Astrocyte (in vitro differentiated cells and primary cell): ENCODE results near the gene CDK5RAP2.

Source experiments
- EZH2 ChIP-seq: IDR thresholded peaks from 2 replicates; pipeline ENCODE4 v1.6.1; 2012; ENCODE audit warnings: mild to moderate bottlenecking, low read length, inconsistent platforms; ENCODE audit not compliant: insufficient read depth
- TF ChIP-seq, protein P1 (sequence below): IDR thresholded peaks from 2 replicates; pipeline ENCODE4 v1.5.1; 2011; ENCODE audit warnings: low read depth, mild to moderate bottlenecking, inconsistent platforms, low read length, moderate library complexity; ENCODE audit not compliant: insufficient read depth

DNA sequence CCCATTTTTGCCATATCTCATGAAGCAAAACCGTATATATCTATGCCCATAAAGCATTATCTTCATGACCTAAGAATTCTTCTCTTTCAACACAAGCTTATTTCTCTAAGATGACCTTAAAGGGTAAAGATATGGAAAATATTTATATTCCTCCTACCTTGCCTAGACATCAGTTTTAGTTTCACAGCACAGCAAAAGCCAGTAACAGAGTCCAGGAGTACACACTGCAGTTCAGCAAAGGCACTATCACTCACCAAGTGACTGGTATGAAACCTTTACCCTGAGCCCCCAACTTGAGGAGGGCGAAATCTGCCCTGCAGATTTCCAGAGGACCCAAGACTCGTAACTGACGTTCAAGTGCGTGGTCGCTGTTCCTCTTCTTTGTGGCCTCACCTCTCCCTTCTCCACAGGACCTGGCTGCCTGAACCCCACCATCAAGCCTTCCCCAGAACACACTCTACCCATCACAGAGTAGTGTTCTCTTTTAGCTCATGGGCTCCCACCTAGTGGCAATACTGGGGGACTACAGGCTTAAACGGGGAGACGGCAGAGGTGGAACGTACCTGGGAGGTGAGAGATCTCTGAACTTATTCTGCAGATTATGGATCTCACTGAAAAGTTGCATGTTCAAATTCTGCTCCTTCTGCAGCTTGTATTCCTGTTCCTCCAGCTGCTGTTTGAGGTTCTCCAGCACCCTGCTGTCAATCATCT lies 141.0 kb downstream of the CDK5RAP2 start:
- TF ChIP-seq, protein P1, sequence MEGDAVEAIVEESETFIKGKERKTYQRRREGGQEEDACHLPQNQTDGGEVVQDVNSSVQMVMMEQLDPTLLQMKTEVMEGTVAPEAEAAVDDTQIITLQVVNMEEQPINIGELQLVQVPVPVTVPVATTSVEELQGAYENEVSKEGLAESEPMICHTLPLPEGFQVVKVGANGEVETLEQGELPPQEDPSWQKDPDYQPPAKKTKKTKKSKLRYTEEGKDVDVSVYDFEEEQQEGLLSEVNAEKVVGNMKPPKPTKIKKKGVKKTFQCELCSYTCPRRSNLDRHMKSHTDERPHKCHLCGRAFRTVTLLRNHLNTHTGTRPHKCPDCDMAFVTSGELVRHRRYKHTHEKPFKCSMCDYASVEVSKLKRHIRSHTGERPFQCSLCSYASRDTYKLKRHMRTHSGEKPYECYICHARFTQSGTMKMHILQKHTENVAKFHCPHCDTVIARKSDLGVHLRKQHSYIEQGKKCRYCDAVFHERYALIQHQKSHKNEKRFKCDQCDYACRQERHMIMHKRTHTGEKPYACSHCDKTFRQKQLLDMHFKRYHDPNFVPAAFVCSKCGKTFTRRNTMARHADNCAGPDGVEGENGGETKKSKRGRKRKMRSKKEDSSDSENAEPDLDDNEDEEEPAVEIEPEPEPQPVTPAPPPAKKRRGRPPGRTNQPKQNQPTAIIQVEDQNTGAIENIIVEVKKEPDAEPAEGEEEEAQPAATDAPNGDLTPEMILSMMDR, result peak; percentile 41
- no peak for TF ChIP-seq EZH2
